Measurements from ENCODE around the gene NRG3. TPM values are rescaled to one million over a fixed set of nuclear protein-coding genes. Genes with fewer than 3 reads are reported as not detected.

NRG3 gene
- total and polyA plus RNA-seq, 2 of the 4 experiments (the other 2 are of a cell fraction), result not detected

DNA sequence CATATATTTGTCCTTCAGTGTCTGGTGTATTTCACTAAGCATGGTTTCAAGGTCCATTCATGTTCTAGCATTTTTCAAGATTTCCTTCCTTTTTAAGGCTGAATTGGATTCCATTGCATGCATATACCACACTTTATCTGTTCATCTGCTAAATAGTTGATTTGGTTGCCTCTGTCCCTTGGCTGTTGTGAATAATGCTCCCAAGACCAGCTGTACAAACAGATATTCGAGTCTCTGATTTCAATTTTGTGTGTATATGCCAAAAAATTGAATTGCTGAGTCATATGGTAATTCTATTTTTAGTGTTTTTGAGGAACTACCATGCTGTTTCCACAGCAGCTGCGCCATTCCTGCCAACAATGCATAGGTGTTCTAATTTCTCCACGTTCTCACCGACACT, 216.4 kb downstream of the NRG3 start:
- H3K9ac ChIP-seq (ENCODE audit: low read depth, low read length), result no peak overlapping the region
- H2AK9ac ChIP-seq (replicated peaks; ENCODE audit: low read depth, low read length, poor library complexity), result no peak overlapping the region
- H2BK20ac ChIP-seq (ENCODE audit: low read depth, low read length), result no peak overlapping the region
- ChIA-PET POLR2A (ENCODE audit: unreplicated experiment) (no interaction called here), CTCF (no interaction called here)
- H3K4me2 ChIP-seq (ENCODE audit: low read depth, low read length), result no peak overlapping the region
- no peaks in the 10 kb centered on the region for H3K36me3 ChIP-seq (ENCODE audit: control insufficient read depth, insufficient read depth, low read length)
- BruUV-seq (replicated peaks), result no TSS peak
- H2BK120ac ChIP-seq (ENCODE audit: low read depth, low read length), result no peak overlapping the region
- H3K27me3 ChIP-seq (ENCODE audit: control insufficient read depth, insufficient read depth, low read length), result no peaks in the 10 kb centered on the region
- H3K27ac ChIP-seq (ENCODE audit: insufficient read depth, low read length), result no peak overlapping the region
- WGBS, 2 experiments (ENCODE audit: extremely low coverage in 2 of 2, insufficient read length in 1 of 2), result no CpG with 5 or more reads among the region's 4 CpGs
- H4K20me1 ChIP-seq (ENCODE audit: insufficient read depth, low read length), result no peaks in the 10 kb centered on the region
- no peak overlapping the region for H3K23ac ChIP-seq (ENCODE audit: low read depth, low read length)
- DNase-seq (no peak), ATAC-seq (ENCODE audit: low read depth) (no peak)
- H3K79me1 ChIP-seq (ENCODE audit: low read depth in 1 of 2, low read length in 2 of 2), result no peaks in the 10 kb centered on the region
- TF ChIP-seq RAD21 (IDR thresholded peaks at IDR 0.05; ENCODE audit: low read length), result no peak
- no peak overlapping the region for H4K8ac ChIP-seq (ENCODE audit: low read depth in 2 of 2, low read length in 2 of 2)
- no peak overlapping the region for H3K14ac ChIP-seq (replicated peaks; ENCODE audit: low read depth, low read length)
- peaks cover 7% of the 10 kb centered on the region for H3K9me3 ChIP-seq (ENCODE audit: control insufficient read depth, insufficient read depth, low read length)
- no peak overlapping the region for H2AK5ac ChIP-seq (ENCODE audit: low read depth, low read length)
- H3K4ac ChIP-seq (ENCODE audit: low read depth, low read length), result no peak overlapping the region
- no peak overlapping the region for H2AFZ ChIP-seq (replicated peaks; ENCODE audit: low read length, poor library complexity)
- no peak overlapping the region for H3K56ac ChIP-seq (ENCODE audit: extremely low read depth, insufficient read depth, low read length)
- no peak overlapping the region for H3K4me3 ChIP-seq (ENCODE audit: insufficient read depth, low read depth, low read length)
- no peak overlapping the region for H2BK15ac ChIP-seq (ENCODE audit: low read depth, low read length)
- no peak overlapping the region for H3K18ac ChIP-seq (ENCODE audit: low read depth, low read length)
- in situ Hi-C loops (cut with MboI; ENCODE audit: low sequenced_read_pairs), result no loop called here
- H4K5ac ChIP-seq (ENCODE audit: low read depth, low read length), result no peak overlapping the region
- intact Hi-C loops (cut with micrococcal nuclease), result no loop called here
- no peaks in the 10 kb centered on the region for H3K9me1 ChIP-seq (ENCODE audit: insufficient read depth, low read length)
- no peak overlapping the region for H4K91ac ChIP-seq (ENCODE audit: insufficient read depth, low read depth, low read length)
- H3K4me1 ChIP-seq (ENCODE audit: control insufficient read depth, insufficient read depth, low read length), result no peaks in the 10 kb centered on the region
- H2BK5ac ChIP-seq (ENCODE audit: low read depth, low read length, poor library complexity, severe bottlenecking), result no peak overlapping the region
- dilution Hi-C loops (cut with HindIII; ENCODE audit: low sequenced_read_pairs, unreplicated experiment), result no loop called here

All from IMR-90 (cell line).